Measurements from ENCODE around the gene LRMDA. TPM values are rescaled to one million over a fixed set of nuclear protein-coding genes. Genes with fewer than 3 reads are reported as not detected.
"Not testable (repeated sequence)": the region's sequence is repeated elsewhere in the genome, so short reads cannot be mapped to it uniquely, and the experiment has no call there.

The LRMDA gene
- total RNA-seq, 1 donor from 2014 or later = 7.3 TPM

DNA sequence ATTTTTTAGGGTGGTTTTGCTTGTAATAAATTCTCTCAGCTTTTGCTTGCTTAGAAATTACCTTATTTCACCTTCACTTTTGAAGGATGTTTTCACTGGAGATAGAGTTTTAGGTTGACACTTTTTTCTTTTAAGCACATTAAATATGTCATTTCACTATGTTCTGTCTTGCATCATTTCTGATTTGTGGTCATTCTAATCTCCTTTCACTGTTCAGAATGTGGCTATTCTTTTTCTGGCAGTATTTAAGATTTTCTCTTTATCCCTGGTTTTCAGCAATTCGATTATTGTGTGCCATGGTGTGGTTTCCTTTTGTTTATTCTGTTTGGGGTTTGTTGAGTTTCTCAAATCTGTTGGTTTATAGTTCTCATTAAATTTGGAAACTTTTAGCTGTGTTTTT is 1140.6 kb downstream of the LRMDA start:
- H3K9me3 ChIP-seq (ENCODE audit: control insufficient read depth in 3 of 3, low read length in 3 of 3) = no peaks in the 10 kb centered on the region

DNA sequence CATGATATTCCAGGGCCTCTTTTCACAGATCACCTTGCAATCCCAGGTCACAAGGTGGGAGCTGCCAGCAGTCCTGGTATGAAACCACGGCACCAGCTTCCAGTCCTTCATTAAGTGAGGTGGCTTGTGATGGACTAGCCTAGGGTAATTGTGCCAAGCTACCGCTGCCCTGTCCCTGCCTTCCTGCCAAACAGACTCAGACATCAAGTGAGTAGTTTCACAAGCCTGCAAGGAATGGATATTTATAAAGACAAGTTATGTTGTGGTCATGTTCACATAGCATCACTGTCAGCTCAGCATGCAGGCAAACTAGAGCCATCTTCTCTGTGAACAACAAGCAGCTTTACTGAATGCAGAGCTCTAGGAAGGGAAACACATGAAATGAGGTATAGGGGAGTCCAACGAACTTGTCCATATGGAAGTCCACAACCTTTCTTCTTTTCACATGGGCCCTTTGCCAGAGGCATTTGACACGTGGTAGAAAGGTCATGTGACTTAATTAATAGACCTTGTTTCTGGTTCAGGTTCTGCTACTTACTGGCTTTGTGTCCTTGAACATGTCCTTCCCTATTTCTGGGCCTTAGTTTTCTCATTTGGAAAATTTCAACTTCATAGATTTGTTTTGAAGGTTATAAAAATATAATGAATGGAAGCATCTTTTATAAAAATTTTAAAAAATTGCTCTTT is 1145.0 kb downstream of the LRMDA start:
- Histone ChIP-seq H3K4me1 (ENCODE audit: control insufficient read depth in 3 of 3, insufficient read depth in 3 of 3, low read length in 3 of 3) (no peaks in the 10 kb centered on the region), H3K36me3 (ENCODE audit: control insufficient read depth in 3 of 3, insufficient read depth in 3 of 3, low read length in 3 of 3) (no peaks in the 10 kb centered on the region), H3K27me3 (ENCODE audit: control insufficient read depth in 3 of 3, insufficient read depth in 3 of 3, low read length in 3 of 3) (no peaks in the 10 kb centered on the region), H3K9me3 (ENCODE audit: control insufficient read depth in 3 of 3, low read length in 3 of 3) (no peaks in the 10 kb centered on the region), H3K27ac (ENCODE audit: low read depth, low read length) (no peak overlapping the region), H3K4me3 (ENCODE audit: low read length in 3 of 3) (no peak overlapping the region), H3K9ac (ENCODE audit: low read depth in 1 of 3, low read length in 3 of 3) (no peak overlapping the region)

More for the DNA sequence above, 1140.6 kb downstream of the LRMDA start:
- Histone ChIP-seq H3K36me3 (ENCODE audit: control insufficient read depth in 3 of 3, insufficient read depth in 3 of 3, low read length in 3 of 3) (no peaks in the 10 kb centered on the region), H3K27me3 (ENCODE audit: control insufficient read depth in 3 of 3, insufficient read depth in 3 of 3, low read length in 3 of 3) (no peaks in the 10 kb centered on the region), H3K9ac (ENCODE audit: low read depth in 1 of 3, low read length in 3 of 3) (no peak overlapping the region), H3K4me3 (ENCODE audit: low read length in 3 of 3) (no peak overlapping the region), H3K4me1 (ENCODE audit: control insufficient read depth in 3 of 3, insufficient read depth in 3 of 3, low read length in 3 of 3) (no peaks in the 10 kb centered on the region), H3K27ac (ENCODE audit: low read depth, low read length) (no peak overlapping the region)

DNA sequence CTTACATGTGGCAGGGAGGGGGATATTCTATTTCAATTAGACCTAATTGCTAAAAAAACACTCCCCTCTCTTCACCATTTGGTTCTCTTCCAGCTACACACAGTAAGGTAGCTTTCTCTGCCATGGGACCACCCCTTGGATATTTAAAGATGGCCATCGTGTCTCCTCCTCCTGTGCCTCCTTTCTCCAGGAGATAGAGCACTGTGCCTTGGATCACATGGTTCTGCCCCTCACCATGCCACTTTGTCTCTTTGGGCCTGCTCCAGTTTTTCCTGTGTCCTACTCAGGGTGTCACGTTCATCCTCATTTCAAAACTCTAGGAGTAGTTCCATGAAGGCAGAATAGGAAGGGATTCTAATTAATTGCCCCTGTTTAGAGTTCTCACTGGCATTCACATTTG is 1146.0 kb downstream of the LRMDA start:
- Histone ChIP-seq H3K4me3 (ENCODE audit: low read length in 3 of 3) (no peak overlapping the region), H3K9ac (ENCODE audit: low read depth in 1 of 3, low read length in 3 of 3) (no peak overlapping the region), H3K27me3 (ENCODE audit: control insufficient read depth in 3 of 3, insufficient read depth in 3 of 3, low read length in 3 of 3) (no peaks in the 10 kb centered on the region), H3K9me3 (ENCODE audit: control insufficient read depth in 3 of 3, low read length in 3 of 3) (no peaks in the 10 kb centered on the region), H3K36me3 (ENCODE audit: control insufficient read depth in 3 of 3, insufficient read depth in 3 of 3, low read length in 3 of 3) (no peaks in the 10 kb centered on the region), H3K27ac (ENCODE audit: low read depth, low read length) (no peak overlapping the region), H3K4me1 (ENCODE audit: control insufficient read depth in 3 of 3, insufficient read depth in 3 of 3, low read length in 3 of 3) (no peaks in the 10 kb centered on the region)

DNA sequence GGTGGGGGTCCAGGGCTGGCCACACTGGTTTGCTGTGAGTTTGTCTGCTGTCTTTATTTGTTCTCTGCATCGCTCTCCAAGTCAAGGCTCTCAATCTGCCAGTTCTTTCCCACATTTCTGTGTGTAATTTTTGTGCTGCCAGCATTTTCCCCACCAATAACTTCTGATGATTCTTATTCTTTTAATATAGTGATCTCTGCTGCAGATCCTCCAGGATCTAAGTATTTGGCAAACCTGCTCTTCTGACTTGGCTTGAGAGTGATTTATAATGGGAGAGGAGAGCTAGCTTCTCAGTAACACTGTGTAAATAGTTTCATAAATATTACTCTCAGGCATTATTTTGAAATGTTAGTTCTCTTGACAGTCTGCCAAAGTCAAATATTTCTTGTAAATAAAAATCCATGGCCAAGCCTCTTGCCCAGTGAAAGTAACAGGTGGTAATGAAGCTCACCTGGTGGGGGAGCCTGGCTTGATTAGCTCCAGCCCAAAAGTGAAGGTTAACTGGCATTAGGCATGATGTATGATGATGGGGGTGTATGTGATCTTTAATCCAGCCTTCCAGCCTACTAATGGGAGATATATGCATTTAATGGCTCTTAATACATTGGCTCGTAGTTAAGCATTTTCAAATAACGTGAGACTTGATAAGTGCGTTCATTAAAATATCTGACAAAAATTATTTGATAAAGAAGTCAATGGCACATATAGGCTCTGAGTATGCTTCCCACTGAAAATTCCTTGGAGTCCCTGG is 1150.3 kb downstream of the LRMDA start:
- no peak overlapping the region for H3K9ac ChIP-seq (ENCODE audit: low read depth in 1 of 3, low read length in 3 of 3)
- H3K9me3 ChIP-seq (ENCODE audit: control insufficient read depth in 3 of 3, low read length in 3 of 3) = no peaks in the 10 kb centered on the region
- no peak overlapping the region for H3K27ac ChIP-seq (ENCODE audit: low read depth, low read length)
- no peaks in the 10 kb centered on the region for H3K36me3 ChIP-seq (ENCODE audit: control insufficient read depth in 3 of 3, insufficient read depth in 3 of 3, low read length in 3 of 3)
- no peaks in the 10 kb centered on the region for H3K27me3 ChIP-seq (ENCODE audit: control insufficient read depth in 3 of 3, insufficient read depth in 3 of 3, low read length in 3 of 3)
- H3K4me1 ChIP-seq (ENCODE audit: control insufficient read depth in 3 of 3, insufficient read depth in 3 of 3, low read length in 3 of 3) = no peaks in the 10 kb centered on the region
- no peak overlapping the region for H3K4me3 ChIP-seq (ENCODE audit: low read length in 3 of 3)

DNA sequence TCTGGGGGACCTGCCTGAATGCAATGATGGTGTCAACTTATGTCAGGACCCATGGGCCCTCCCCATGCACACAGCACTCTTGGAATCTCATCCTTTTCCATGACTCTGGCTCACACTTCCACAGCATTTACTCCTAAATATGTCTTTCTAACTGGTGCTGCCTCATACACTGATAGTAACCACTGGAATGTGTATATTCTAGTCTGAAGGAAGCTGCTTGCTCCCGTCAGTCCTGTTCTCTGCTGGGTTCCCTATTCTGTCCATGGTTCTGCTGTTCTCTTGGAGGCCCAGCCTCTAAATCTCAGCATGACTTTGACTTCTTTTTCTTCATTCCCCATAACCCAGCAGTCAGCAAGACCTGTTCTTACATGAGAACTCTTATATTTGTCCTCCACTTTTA is 1151.1 kb downstream of the LRMDA start:
- Histone ChIP-seq H3K4me3 (ENCODE audit: low read length in 3 of 3) (no peak overlapping the region), H3K27me3 (ENCODE audit: control insufficient read depth in 3 of 3, insufficient read depth in 3 of 3, low read length in 3 of 3) (no peaks in the 10 kb centered on the region), H3K9ac (ENCODE audit: low read depth in 1 of 3, low read length in 3 of 3) (no peak overlapping the region), H3K27ac (ENCODE audit: low read depth, low read length) (no peak overlapping the region), H3K4me1 (ENCODE audit: control insufficient read depth in 3 of 3, insufficient read depth in 3 of 3, low read length in 3 of 3) (no peaks in the 10 kb centered on the region), H3K9me3 (ENCODE audit: control insufficient read depth in 3 of 3, low read length in 3 of 3) (no peaks in the 10 kb centered on the region), H3K36me3 (ENCODE audit: control insufficient read depth in 3 of 3, insufficient read depth in 3 of 3, low read length in 3 of 3) (no peaks in the 10 kb centered on the region)

DNA sequence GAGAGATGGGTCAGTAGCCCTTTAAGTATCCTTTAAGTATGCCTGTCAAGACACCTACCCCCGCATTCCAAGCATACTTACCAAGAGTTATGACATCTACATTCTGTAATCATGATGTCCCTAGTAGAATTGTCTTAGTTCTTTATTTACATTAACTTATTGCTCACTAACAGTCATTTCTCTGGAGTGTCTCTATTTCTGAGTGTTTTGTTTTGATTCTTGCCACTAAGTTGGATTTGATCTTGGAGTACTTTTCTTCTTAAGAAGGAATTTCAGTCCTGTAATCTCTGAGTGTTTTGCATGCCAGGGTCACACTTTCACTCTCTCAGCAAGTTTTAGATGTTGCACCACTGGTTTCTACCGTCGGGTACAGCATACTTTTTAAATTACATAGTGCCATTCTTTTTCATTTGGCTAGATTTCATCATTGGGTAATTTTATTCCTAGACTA is 1152.3 kb downstream of the LRMDA start:
- Histone ChIP-seq H3K27ac (ENCODE audit: low read depth, low read length) (no peak overlapping the region), H3K9ac (ENCODE audit: low read depth in 1 of 3, low read length in 3 of 3) (no peak overlapping the region), H3K4me3 (ENCODE audit: low read length in 3 of 3) (no peak overlapping the region)

DNA sequence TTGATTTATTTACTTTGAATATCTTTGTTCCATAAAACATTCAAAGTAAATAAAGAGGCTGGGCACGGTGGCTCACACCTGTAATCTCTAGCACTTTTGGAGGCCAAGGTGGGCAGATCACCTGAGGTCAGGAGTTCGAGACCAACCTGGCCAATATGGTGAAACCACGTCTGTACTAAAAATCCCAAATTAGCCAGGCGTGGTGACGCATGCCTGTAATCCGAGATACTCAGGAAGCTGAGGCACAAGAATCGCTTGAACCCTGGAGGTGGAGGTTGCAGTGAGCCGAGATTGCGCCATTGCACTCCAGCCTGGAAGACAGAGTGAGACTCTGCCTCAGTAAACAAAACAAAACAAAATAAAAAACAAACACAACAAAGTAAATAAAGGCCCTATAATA is 1153.0 kb downstream of the LRMDA start:
- not testable (repeated sequence) for H3K36me3 ChIP-seq (ENCODE audit: control insufficient read depth in 3 of 3, insufficient read depth in 3 of 3, low read length in 3 of 3); H3K27ac ChIP-seq (ENCODE audit: low read depth, low read length); H3K4me1 ChIP-seq (ENCODE audit: control insufficient read depth in 3 of 3, insufficient read depth in 3 of 3, low read length in 3 of 3); H3K4me3 ChIP-seq (ENCODE audit: low read length in 3 of 3); H3K27me3 ChIP-seq (ENCODE audit: control insufficient read depth in 3 of 3, insufficient read depth in 3 of 3, low read length in 3 of 3); H3K9ac ChIP-seq (ENCODE audit: low read depth in 1 of 3, low read length in 3 of 3); H3K9me3 ChIP-seq (ENCODE audit: control insufficient read depth in 3 of 3, low read length in 3 of 3)

More for the DNA sequence above, 1152.3 kb downstream of the LRMDA start:
- no peaks in the 10 kb centered on the region for H3K9me3 ChIP-seq (ENCODE audit: control insufficient read depth in 3 of 3, low read length in 3 of 3)
- no peaks in the 10 kb centered on the region for H3K36me3 ChIP-seq (ENCODE audit: control insufficient read depth in 3 of 3, insufficient read depth in 3 of 3, low read length in 3 of 3)
- H3K4me1 ChIP-seq (ENCODE audit: control insufficient read depth in 3 of 3, insufficient read depth in 3 of 3, low read length in 3 of 3) = no peaks in the 10 kb centered on the region
- no peaks in the 10 kb centered on the region for H3K27me3 ChIP-seq (ENCODE audit: control insufficient read depth in 3 of 3, insufficient read depth in 3 of 3, low read length in 3 of 3)

Small RNA genes lying within 50 kb of the gene (small RNA-seq; reads per million reads assigned to genes)
- gene MIR606 (not detected), gene RN7SL518P (not detected), gene RNU6-673P (not detected)

Other genes starting within 250 kb of the LRMDA start
- 236 TPM for gene VDAC2, start 220.8 kb upstream of the LRMDA start, total RNA-seq
- gene COMTD1, start 195.7 kb upstream of the LRMDA start, total RNA-seq = 4.2 TPM
- 3.7 TPM for gene ZNF503, start 29.9 kb upstream of the LRMDA start, total RNA-seq